Endothelial cell of umbilical vein (primary cell): ENCODE data around the gene PCGF3. TPM values are rescaled to one million over a fixed set of nuclear protein-coding genes. Genes with fewer than 3 reads are reported as not detected.

Source experiments
- BruUV-seq: library from RNA; stranded (reverse); fragments of 400-500 nt; replicated peaks from 2 replicates; lab custom pipeline; 2021; lab: Mats Ljungman, UMichigan
- CTCF ChIA-PET: fragments of 300-600, 350-600 bp; sonication (Branson Sonifier 250); formaldehyde crosslinking; loops from one replicate; lab custom pipeline; 2021; ENCODE audit warnings: antibody characterized with exemption, inconsistent platforms; lab: Charles Lee
- POLR2A ChIA-PET: fragments of 300-600, 350-600 bp; sonication (Branson Sonifier 250); formaldehyde crosslinking; loops from one replicate; lab custom pipeline; 2021; ENCODE audit warnings: antibody characterized with exemption, inconsistent platforms; lab: Charles Lee
- DNase-seq: peaks from one replicate; pipeline ENCODE4 v3.0.0-alpha.2; 2011; ENCODE audit warnings: low read depth, low spot score
- FAIRE-seq: peaks from 2 replicates; lab custom pipeline; 2011; peaks lifted over from hg19 to GRCh38; lab: Jason Lieb, UNC
- H2AFZ ChIP-seq: 2 replicates; pipeline ENCODE4 v1.6.0; 2012; ENCODE audit warnings: low read depth, low read length, control low read depth, inconsistent platforms
- H3K27ac ChIP-seq: 2 replicates; pipeline ENCODE4 v1.5.1; 2011; ENCODE audit warnings: low read depth, mild to moderate bottlenecking, control low read depth, low read length, moderate library complexity; ENCODE audit not compliant: insufficient read depth
- H3K27me3 ChIP-seq, 2 experiments: 2 replicates each; pipeline versions ENCODE4 v1.6.0 to v1.6.1; 2011; ENCODE audit warnings: low read length in 2 of 2, mixed read lengths in 1 of 2; ENCODE audit not compliant: control insufficient read depth in 2 of 2, insufficient read depth in 2 of 2
- H3K36me3 ChIP-seq, 2 experiments: 2 replicates in 1 of 2; 3 replicates in 1 of 2; pipeline ENCODE4 v1.5.1; 2011; ENCODE audit warnings: low read length in 2 of 2, mild to moderate bottlenecking in 1 of 2, moderate library complexity in 1 of 2; ENCODE audit not compliant: control insufficient read depth in 2 of 2, insufficient read depth in 2 of 2; ENCODE audit errors: extremely low read depth in 1 of 2
- H3K4me1 ChIP-seq: 3 replicates; pipeline ENCODE4 v1.5.1; 2011; ENCODE audit warnings: mild to moderate bottlenecking, low read length; ENCODE audit not compliant: control insufficient read depth, insufficient read depth; ENCODE audit errors: extremely low read depth
- H3K4me2 ChIP-seq: 2 replicates; pipeline ENCODE4 v1.6.1; 2011; ENCODE audit warnings: low read length, control low read depth, mixed read lengths; ENCODE audit not compliant: insufficient read depth
- H3K4me3 ChIP-seq, 3 experiments: fragments of 200-600 bp in 1 of 3; sonication (generic), shearing (Covaris generic) in 1 of 3; replicated peaks in 1 of 3; 2 replicates each; pipeline ENCODE4 v1.5.1; 2011 to 2016; ENCODE audit warnings: control low read depth in 3 of 3, low read length in 3 of 3, mild to moderate bottlenecking in 2 of 3, inconsistent platforms in 1 of 3, low read depth in 1 of 3, moderate library complexity in 1 of 3; ENCODE audit not compliant: insufficient read depth in 1 of 3
- H3K79me2 ChIP-seq: 2 replicates; pipeline ENCODE4 v1.6.0; 2012; ENCODE audit warnings: low read length, inconsistent platforms; ENCODE audit not compliant: control insufficient read depth, insufficient read depth
- H3K9ac ChIP-seq: replicated peaks from 2 replicates; pipeline ENCODE3; 2011; ENCODE audit warnings: low read length, control low read depth; ENCODE audit not compliant: insufficient read depth; ENCODE audit errors: extremely low read depth
- H3K9me1 ChIP-seq: replicated peaks from 3 replicates; pipeline ENCODE4 v1.6.0; 2011; ENCODE audit warnings: mild to moderate bottlenecking, low read length; ENCODE audit not compliant: control insufficient read depth, insufficient read depth; ENCODE audit errors: extremely low read depth
- H3K9me3 ChIP-seq: replicated peaks from 2 replicates; pipeline ENCODE4 v1.5.1; 2012; ENCODE audit warnings: low read length, inconsistent platforms; ENCODE audit not compliant: control insufficient read depth, insufficient read depth
- H4K20me1 ChIP-seq: replicated peaks from 2 replicates; pipeline ENCODE3; 2011; ENCODE audit warnings: mild to moderate bottlenecking, low read length; ENCODE audit not compliant: control insufficient read depth, insufficient read depth; ENCODE audit errors: extremely low read depth
- CTCF ChIP-seq, 2 donors: IDR thresholded peaks; 1 replicate in 1 of 2; 2 replicates in 1 of 2; pipeline ENCODE4 v1.5.1; 2011; ENCODE audit warnings: low read length in 2 of 2, mild to moderate bottlenecking in 2 of 2, moderate library complexity in 2 of 2, control low read depth in 1 of 2, inconsistent platforms in 1 of 2, low read depth in 1 of 2; ENCODE audit not compliant: insufficient read depth in 1 of 2; ENCODE audit errors: extremely low read depth in 1 of 2
- EZH2 ChIP-seq: IDR thresholded peaks from 2 replicates; pipeline ENCODE4 v1.6.1; 2012; ENCODE audit warnings: borderline replicate concordance, low read depth, mild to moderate bottlenecking, moderate library complexity, low read length, inconsistent platforms; ENCODE audit not compliant: severe bottlenecking
- FOS ChIP-seq: IDR thresholded peaks from 2 replicates; pipeline ENCODE4 v1.6.1; 2011; ENCODE audit warnings: mild to moderate bottlenecking, low read length, moderate library complexity, borderline replicate concordance; ENCODE audit not compliant: insufficient read depth
- GATA2 ChIP-seq: IDR thresholded peaks from 2 replicates; pipeline ENCODE4 v1.7.0; 2011; ENCODE audit warnings: low read depth, mild to moderate bottlenecking, moderate library complexity, mixed read lengths, low read length; ENCODE audit not compliant: insufficient read length, insufficient read depth
- JUN ChIP-seq: IDR thresholded peaks from 2 replicates; pipeline ENCODE4 v1.6.1; 2011; ENCODE audit warnings: borderline replicate concordance, low read depth; ENCODE audit not compliant: insufficient read length, insufficient read depth
- MAX ChIP-seq: IDR thresholded peaks from 2 replicates; pipeline ENCODE4 v1.6.1; 2011; ENCODE audit not compliant: insufficient read depth, insufficient read length
- MYC ChIP-seq: IDR thresholded peaks from one replicate; pipeline ENCODE4 v1.6.1; 2011; ENCODE audit warnings: mild to moderate bottlenecking, low read depth, low read length
- POLR2A ChIP-seq: IDR thresholded peaks from 2 replicates; pipeline ENCODE4 v1.6.1; 2012; ENCODE audit warnings: low read depth, mild to moderate bottlenecking, control low read depth, low read length
- POLR2AphosphoS5 ChIP-seq: IDR thresholded peaks from 2 replicates; pipeline ENCODE4 v1.6.1; 2012; ENCODE audit warnings: low read depth, mild to moderate bottlenecking, control low read depth, low read length, moderate library complexity; ENCODE audit not compliant: insufficient read depth
- dilution Hi-C: fragments of 300-500 bp; cut with MboI; formaldehyde crosslinking; loops from one replicate; pipeline ENCODE4 v1.15.0; 2019; ENCODE audit warnings: low sequenced_read_pairs; ENCODE audit not compliant: extremely low pct_ligation_motif_present
- intact Hi-C: fragments of 100-400 bp; cut with micrococcal nuclease; formaldehyde crosslinking; loops from one replicate; pipeline ENCODE4 v1.10.0; 2022
- polyA plus RNA-seq, 4 experiments: library from polyadenylated mRNA; depleted of rRNA in 3 of 4; stranded (reverse) in 3 of 4; unstranded in 1 of 4; fragments of >200 nt; gene quantifications; 2 replicates each; pipeline versions ENCODE4 v1.2.1 to v1.2.3, GENCODE V29; 2011 to 2012; ENCODE audit warnings: missing spikeins in 1 of 4
- total RNA-seq: library from RNA; stranded (reverse); gene quantifications from 2 replicates; pipeline ENCODE4 v1.2.3, GENCODE V29; 2021

The PCGF3 gene
- total and polyA plus RNA-seq, 2 donors (not counting 3 experiments of a cell fraction or from before 2014, with no cell fraction given): 70.2 to 91.8 TPM

- TF ChIP-seq POLR2A: no peak
- no peak for TF ChIP-seq POLR2AphosphoS5
- no peak for TF ChIP-seq MAX
- no peak for TF ChIP-seq MYC
- no peak for TF ChIP-seq JUN
- no peak for TF ChIP-seq EZH2
- no peak for TF ChIP-seq GATA2
- TF ChIP-seq FOS: no peak
- no peak for TF ChIP-seq CTCF (IDR thresholded peaks at IDR 0.05; ENCODE audit: extremely low read depth in 1 of 2, insufficient read depth in 1 of 2, low read depth in 1 of 2, low read length in 2 of 2)
- H3K4me2 ChIP-seq: no peak overlapping the region
- ChIA-PET CTCF (interaction anchor here (0.6 kb wide), 1 partner anchor 105 kb away, joined by 3 read pairs; no protein-coding TSS in a partner anchor), POLR2A (no interaction called here)
- no peaks in the 10 kb centered on the region for H4K20me1 ChIP-seq
- intact Hi-C loops: no loop called here
- FAIRE-seq (no peak), DNase-seq (no peak)
- H2AFZ ChIP-seq: no peak overlapping the region
- BruUV-seq: no TSS peak
- no peaks in the 10 kb centered on the region for H3K4me1 ChIP-seq
- H3K9me1 ChIP-seq: no peaks in the 10 kb centered on the region
- dilution Hi-C loops: no loop called here
- H3K27me3 ChIP-seq: peaks cover 37% of the 10 kb centered on the region in 2 experiments
- no peak overlapping the region for H3K4me3 ChIP-seq
- no peaks in the 10 kb centered on the region for H3K9me3 ChIP-seq
- H3K36me3 ChIP-seq: no peaks in the 10 kb centered on the region
- H3K79me2 ChIP-seq: no peaks in the 10 kb centered on the region
- no peak overlapping the region for H3K27ac ChIP-seq
- H3K9ac ChIP-seq: no peak overlapping the region
Measured at GRCh38 chr4:797066-797465, 91.4 kb downstream of the PCGF3 start.
